ENCODE measurements around the gene HINT1. TPM values are rescaled to one million over a fixed set of nuclear protein-coding genes. Genes with fewer than 3 reads are reported as not detected.
"Not testable (repeated sequence)": the region's sequence is repeated elsewhere in the genome, so short reads cannot be mapped to it uniquely, and the experiment has no call there.

HINT1 gene
- total and polyA plus RNA-seq, 12 donors: 53.8 to 279 (median 130) TPM

DNA sequence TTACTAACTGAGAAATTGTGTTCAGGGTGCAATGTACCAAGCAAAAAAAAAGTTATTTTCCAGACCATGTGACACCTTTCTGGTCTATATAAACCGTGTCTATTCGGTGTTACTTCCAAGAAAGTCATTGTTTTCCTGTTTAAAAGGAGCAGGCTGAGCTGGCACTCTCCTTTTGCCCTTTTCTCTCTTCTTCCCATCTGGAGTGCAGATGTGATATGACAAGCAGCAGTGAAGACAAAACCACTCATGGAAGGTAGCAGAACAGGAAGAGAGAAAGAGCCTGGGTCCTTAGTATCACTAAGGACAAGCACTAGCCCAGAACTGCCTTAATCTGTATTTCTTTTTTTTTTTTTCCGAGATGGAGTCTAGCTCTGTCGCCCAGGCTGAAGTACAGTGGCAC is 31.3 kb upstream of the HINT1 start:
- no peaks in the 10 kb centered on the region for H3K9me3 ChIP-seq
- H3K36me3 ChIP-seq: peaks cover 0 to 20% (median 0%) of the 10 kb centered on the region in 9 donors
- intact Hi-C loops (cut with DNase I): no loop called here
- H3K27ac ChIP-seq: no peak overlapping the region
- no peaks in the 10 kb centered on the region for H3K27me3 ChIP-seq
- DNase-seq (no peak), ATAC-seq (no peak)
- H3K4me3 ChIP-seq: no peak overlapping the region
- TF ChIP-seq, protein P1, sequence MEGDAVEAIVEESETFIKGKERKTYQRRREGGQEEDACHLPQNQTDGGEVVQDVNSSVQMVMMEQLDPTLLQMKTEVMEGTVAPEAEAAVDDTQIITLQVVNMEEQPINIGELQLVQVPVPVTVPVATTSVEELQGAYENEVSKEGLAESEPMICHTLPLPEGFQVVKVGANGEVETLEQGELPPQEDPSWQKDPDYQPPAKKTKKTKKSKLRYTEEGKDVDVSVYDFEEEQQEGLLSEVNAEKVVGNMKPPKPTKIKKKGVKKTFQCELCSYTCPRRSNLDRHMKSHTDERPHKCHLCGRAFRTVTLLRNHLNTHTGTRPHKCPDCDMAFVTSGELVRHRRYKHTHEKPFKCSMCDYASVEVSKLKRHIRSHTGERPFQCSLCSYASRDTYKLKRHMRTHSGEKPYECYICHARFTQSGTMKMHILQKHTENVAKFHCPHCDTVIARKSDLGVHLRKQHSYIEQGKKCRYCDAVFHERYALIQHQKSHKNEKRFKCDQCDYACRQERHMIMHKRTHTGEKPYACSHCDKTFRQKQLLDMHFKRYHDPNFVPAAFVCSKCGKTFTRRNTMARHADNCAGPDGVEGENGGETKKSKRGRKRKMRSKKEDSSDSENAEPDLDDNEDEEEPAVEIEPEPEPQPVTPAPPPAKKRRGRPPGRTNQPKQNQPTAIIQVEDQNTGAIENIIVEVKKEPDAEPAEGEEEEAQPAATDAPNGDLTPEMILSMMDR (IDR thresholded peaks at IDR 0.05): no peak
- peaks cover 0 to 4% (median 0%) of the 10 kb centered on the region in 9 donors for H3K4me1 ChIP-seq
- WGBS, 2 donors: 94 to 95% methylated on average over 4 of the region's 4 CpGs

DNA sequence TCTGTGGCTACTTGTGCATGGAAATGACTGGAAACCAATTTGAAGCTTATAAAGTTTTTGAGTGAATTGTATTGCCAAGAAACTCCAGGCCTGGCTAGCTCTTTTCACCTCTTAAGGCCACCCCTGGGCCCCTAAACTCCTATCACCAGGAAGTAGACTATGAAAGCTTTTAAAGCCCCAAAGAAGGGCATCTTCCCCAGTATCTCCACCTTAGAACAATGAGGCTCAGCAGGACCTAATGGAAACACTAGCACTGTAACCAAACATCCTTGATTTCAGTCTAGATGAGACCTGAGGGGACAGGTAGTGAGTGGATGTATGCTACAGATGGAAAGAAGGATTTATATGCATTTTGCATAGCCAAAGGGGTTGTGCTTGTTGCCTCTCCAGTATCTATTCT is 30.6 kb upstream of the HINT1 start:
- DNase-seq (no peak), ATAC-seq (no peak)
- TF ChIP-seq, protein P1 (IDR thresholded peaks at IDR 0.05): no peak
- no peak overlapping the region for H3K27ac ChIP-seq
- peaks cover 0 to 18% (median 0%) of the 10 kb centered on the region in 9 donors for H3K36me3 ChIP-seq
- H3K4me1 ChIP-seq: peaks cover 0 to 6% (median 0%) of the 10 kb centered on the region in 9 donors
- intact Hi-C loops (cut with DNase I): no loop called here
- H3K9me3 ChIP-seq: no peaks in the 10 kb centered on the region
- no peaks in the 10 kb centered on the region for H3K27me3 ChIP-seq
- no peak overlapping the region for H3K4me3 ChIP-seq

DNA sequence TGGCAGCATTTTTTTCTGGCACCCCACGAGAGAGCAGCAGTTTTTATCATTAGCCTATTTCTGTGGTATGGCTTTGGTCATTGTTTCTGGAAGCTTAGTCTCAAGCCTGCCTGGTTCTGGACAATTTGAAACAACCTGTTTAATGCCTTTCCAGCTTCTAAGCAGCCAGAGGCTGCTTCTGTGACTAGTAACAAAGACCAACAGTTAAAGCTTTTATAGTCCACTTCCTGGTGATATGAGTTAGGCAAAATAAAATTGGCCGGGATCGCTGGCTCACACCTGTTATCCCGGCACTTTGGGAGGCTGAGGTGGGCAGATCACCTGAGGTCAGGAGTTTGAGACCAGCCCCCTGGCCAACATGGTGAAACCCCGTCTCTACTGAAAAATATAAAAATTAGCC is 29.7 kb upstream of the HINT1 start:
- 79 to 85% methylated on average over 5 of the region's 5 CpGs for WGBS, 2 donors
- Histone ChIP-seq H3K4me1 (peaks cover 0 to 6% (median 0%) of the 10 kb centered on the region in 9 donors), H3K27ac (no peak overlapping the region), H3K4me3 (no peak overlapping the region), H3K36me3 (peaks cover 0 to 12% (median 0%) of the 10 kb centered on the region in 9 donors), H3K9me3 (no peaks in the 10 kb centered on the region), H3K27me3 (no peaks in the 10 kb centered on the region)
- intact Hi-C loops (cut with DNase I): no loop called here
- ATAC-seq (no peak), DNase-seq (no peak)
- TF ChIP-seq, protein P1 (IDR thresholded peaks at IDR 0.05): no peak

DNA sequence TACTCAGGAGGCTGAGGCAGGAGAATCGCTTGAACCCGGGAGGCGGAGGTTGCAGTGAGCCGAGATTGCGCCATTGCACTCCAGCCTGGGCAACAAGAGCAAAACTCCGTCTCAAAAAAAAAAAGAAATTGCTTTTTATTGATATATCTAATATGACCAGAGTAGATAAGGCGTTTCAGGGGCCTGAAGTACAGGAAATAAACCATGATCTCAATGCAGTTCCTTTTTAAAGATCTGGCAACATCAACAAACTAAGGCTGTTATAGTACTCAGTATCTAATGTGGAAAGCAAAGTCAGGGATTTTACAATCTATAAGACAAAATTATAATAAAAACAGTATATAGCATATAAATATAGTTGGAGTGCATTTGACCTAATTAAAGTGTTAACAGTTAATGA is 28.8 kb upstream of the HINT1 start:
- H3K9me3 ChIP-seq; H3K36me3 ChIP-seq; ATAC-seq; DNase-seq; intact Hi-C loops (cut with DNase I); H3K4me3 ChIP-seq; H3K4me1 ChIP-seq; H3K27me3 ChIP-seq; H3K27ac ChIP-seq: not testable (repeated sequence)
- 83 to 85% methylated on average over 2 to 7 of the region's 7 CpGs for WGBS, 2 donors

DNA sequence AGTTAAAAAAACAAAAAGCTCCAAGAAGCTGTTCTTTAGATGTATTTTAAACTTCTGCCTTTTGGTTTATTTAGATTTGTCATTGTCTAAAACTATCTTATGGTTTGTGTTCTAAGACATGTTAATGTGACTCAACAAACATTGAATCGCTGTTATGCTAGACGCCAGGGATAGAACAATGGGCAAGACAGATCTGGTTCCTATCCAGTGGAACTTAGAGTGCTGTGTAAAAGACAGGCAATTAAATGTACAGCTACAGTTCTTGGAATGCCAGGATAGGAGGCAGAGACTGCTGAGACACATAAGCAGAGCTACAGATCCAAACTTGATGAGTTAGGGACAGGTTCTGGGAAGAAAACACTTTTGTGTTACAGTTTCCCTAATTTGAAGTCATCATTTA is 28.1 kb upstream of the HINT1 start:
- intact Hi-C loops (cut with DNase I): no loop called here
- H3K4me3 ChIP-seq: no peak overlapping the region
- WGBS, 2 donors: 60 to 76% methylated on average over 2 of the region's 2 CpGs
- no peak for DNase-seq
- H3K9me3 ChIP-seq: no peaks in the 10 kb centered on the region
- TF ChIP-seq, protein P1 (IDR thresholded peaks at IDR 0.05): no peak
- ATAC-seq: no peak
- H3K27ac ChIP-seq: no peak overlapping the region
- peaks cover 0 to 6% (median 0%) of the 10 kb centered on the region in 9 donors for H3K4me1 ChIP-seq
- H3K36me3 ChIP-seq: peaks cover 0 to 18% (median 0%) of the 10 kb centered on the region in 9 donors
- H3K27me3 ChIP-seq: no peaks in the 10 kb centered on the region
